Measurements from ENCODE around the gene GRAMD2B.

The GRAMD2B gene

GRCh38 chr5:126472538-126472889, 49.3 kb downstream of the GRAMD2B start:
- H3K4me3 ChIP-seq (ENCODE audit: low read depth, low read length) = no peak overlapping the region
- no peak for DNase-seq (ENCODE audit: low read depth)
- no peak for TF ChIP-seq CTCF (conservative IDR thresholded peaks at IDR 0.05; ENCODE audit: low read depth, low read length)

DNA sequence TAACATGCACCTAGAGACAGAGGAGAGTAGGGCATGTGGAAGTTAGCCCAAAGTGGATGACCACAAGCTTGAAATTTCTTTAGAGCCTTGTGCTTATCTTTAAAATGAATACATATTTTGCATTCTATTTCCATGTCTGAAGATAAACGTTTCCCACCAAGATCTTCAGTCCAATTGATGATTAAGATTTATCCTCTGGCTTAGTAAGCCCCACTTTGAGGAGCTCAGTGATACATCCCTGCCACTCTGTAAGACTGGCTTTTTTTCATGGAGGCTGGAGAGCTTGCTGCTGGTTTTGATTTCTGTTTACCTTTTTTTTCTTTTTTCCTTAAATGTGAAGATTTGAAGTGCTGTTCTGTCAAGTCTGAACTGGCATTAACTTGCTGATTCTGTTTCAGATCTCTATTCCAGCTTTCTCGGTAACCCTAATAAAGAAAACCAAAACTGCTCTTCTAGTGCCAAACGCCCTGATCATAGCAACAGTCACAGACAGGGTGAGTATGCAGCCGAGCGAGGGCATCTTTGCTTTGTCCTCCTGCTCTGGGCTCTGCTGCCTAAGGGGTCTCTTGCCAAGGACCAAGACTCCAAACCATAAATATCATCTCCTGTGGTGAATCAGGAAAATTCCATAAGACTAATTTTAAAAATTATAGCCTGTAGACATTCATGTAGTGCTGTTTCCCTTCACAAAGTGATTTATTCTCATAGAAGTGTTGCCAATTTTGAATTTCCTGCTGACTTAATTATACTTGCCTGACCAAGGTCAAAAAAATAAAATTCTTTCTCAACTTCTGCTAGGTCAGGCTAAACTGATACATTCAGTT, 54.3 kb downstream of the GRAMD2B start:
- DNase-seq (ENCODE audit: low read depth) = peak; percentile 44

GRCh38 chr5:126479810-126480209, 56.6 kb downstream of the GRAMD2B start:
- H3K4me3 ChIP-seq (ENCODE audit: low read depth, low read length) = no peak overlapping the region
- TF ChIP-seq CTCF (conservative IDR thresholded peaks at IDR 0.05; ENCODE audit: low read depth, low read length) = no peak
- no peak for DNase-seq (ENCODE audit: low read depth)

More for the DNA sequence above, 54.3 kb downstream of the GRAMD2B start:
- no peak for TF ChIP-seq CTCF (conservative IDR thresholded peaks at IDR 0.05; ENCODE audit: low read depth, low read length)
- H3K4me3 ChIP-seq (ENCODE audit: low read depth, low read length) = no peak overlapping the region

- DNase-seq (ENCODE audit: low read depth) = no peak
- no peak for TF ChIP-seq CTCF (conservative IDR thresholded peaks at IDR 0.05; ENCODE audit: low read depth, low read length)
Observed at GRCh38 chr5:126480824-126481223, 57.6 kb downstream of the GRAMD2B start.

DNA sequence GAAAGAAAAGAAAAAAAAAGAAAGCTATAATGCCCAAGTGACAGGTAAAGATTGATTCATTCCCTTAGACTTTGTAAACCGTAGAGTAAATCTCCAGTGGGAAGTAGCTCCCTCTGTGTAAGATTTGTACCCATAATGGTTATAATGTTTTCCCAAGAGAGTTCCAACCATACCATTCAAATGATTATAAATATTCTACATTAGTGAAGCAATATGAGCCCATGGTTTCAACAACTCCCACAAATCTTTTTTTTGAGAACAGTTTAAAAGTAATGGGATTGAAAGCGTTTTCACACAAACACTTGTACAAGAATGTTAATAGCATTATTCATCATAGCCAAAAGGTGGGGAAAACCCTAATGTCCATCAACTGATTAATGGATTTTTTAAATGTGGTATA, 58.0 kb downstream of the GRAMD2B start:
- no peak for TF ChIP-seq CTCF (conservative IDR thresholded peaks at IDR 0.05; ENCODE audit: low read depth, low read length)

More at GRCh38 chr5:126480824-126481223, 57.6 kb downstream of the GRAMD2B start:
- H3K4me3 ChIP-seq (ENCODE audit: low read depth, low read length) = no peak overlapping the region

GRCh38 chr5:126482591-126482990, 59.4 kb downstream of the GRAMD2B start:
- no peak overlapping the region for H3K4me3 ChIP-seq (ENCODE audit: low read depth, low read length)
- DNase-seq (ENCODE audit: low read depth) = no peak
- no peak for TF ChIP-seq CTCF (conservative IDR thresholded peaks at IDR 0.05; ENCODE audit: low read depth, low read length)

More for the DNA sequence above, 58.0 kb downstream of the GRAMD2B start:
- DNase-seq (ENCODE audit: low read depth) = peak; percentile 54
- no peak overlapping the region for H3K4me3 ChIP-seq (ENCODE audit: low read depth, low read length)

GRCh38 chr5:126483156-126483555, 59.9 kb downstream of the GRAMD2B start:
- H3K4me3 ChIP-seq (ENCODE audit: low read depth, low read length) = no peak overlapping the region
- peak; percentile 74 for DNase-seq (ENCODE audit: low read depth)
- TF ChIP-seq CTCF (conservative IDR thresholded peaks at IDR 0.05; ENCODE audit: low read depth, low read length) = no peak
